HepG2 (cell line): ENCODE results near the gene MT4. TPM values are rescaled to one million over a fixed set of nuclear protein-coding genes. Genes with fewer than 3 reads are reported as not detected.

ENCODE experiments used
- ATAC-seq: fragments of 200-7000 bp; cut with Tn5 transposase; 3 replicates; pipeline ENCODE4 v1.9.1; 2020; ENCODE audit warnings: mild to moderate bottlenecking, moderate library complexity
- BruUV-seq: library from RNA; stranded (reverse); fragments of 400-500 nt; replicated peaks from 2 replicates; lab custom pipeline; 2021; lab: Mats Ljungman, UMichigan
- CTCF ChIA-PET: fragments of 300-600 bp; formaldehyde crosslinking; extraction: SDS; loops from one replicate; lab custom pipeline; 2021; ENCODE audit warnings: low total read pairs, inconsistent platforms, low intra/inter-chr PET ratio; lab: Yijun Ruan, JAX
- POLR2A ChIA-PET: fragments of 350-600 bp; sonication (Branson Sonifier 250); formaldehyde crosslinking; loops from one replicate; lab custom pipeline; 2020; ENCODE audit warnings: antibody characterized with exemption, inconsistent platforms; lab: Yijun Ruan, JAX
- DNase-seq: peaks from one replicate; pipeline ENCODE4 v3.0.0-alpha.2; 2015; ENCODE audit warnings: low spot score
- FAIRE-seq: peaks from 3 replicates; lab custom pipeline; 2011; peaks lifted over from hg19 to GRCh38; lab: Jason Lieb, UNC
- H2AFZ ChIP-seq: one replicate; pipeline ENCODE4 v1.6.1; 2011; ENCODE audit warnings: low read length, inconsistent platforms
- H3K27ac ChIP-seq: fragments of 300-600 bp; 3 replicates; pipeline ENCODE4 v1.8.0; 2011; ENCODE audit warnings: mixed run types, mild to moderate bottlenecking, mixed read lengths, low read length, inconsistent platforms; ENCODE audit not compliant: insufficient read depth; ENCODE audit errors: extremely low read length
- H3K27me3 ChIP-seq, 2 experiments: fragments of 200-600 bp in 1 of 2; 2 replicates in 1 of 2; 3 replicates in 1 of 2; pipeline versions ENCODE4 v1.6.0 to v1.8.0; 2011; ENCODE audit warnings: low read length in 2 of 2, mild to moderate bottlenecking in 2 of 2, moderate library complexity in 2 of 2, inconsistent platforms in 1 of 2; ENCODE audit not compliant: insufficient read depth in 2 of 2, control insufficient read depth in 1 of 2
- H3K36me3 ChIP-seq, 2 experiments: fragments of 200-600 bp in 1 of 2; replicated peaks in 1 of 2; 2 replicates in 1 of 2; 3 replicates in 1 of 2; pipeline versions ENCODE4 v1.5.1 to v1.8.0; 2011; ENCODE audit warnings: low read length in 2 of 2, inconsistent platforms in 1 of 2; ENCODE audit not compliant: insufficient read depth in 2 of 2, control insufficient read depth in 1 of 2
- H3K4me1 ChIP-seq: 2 replicates; pipeline ENCODE4 v1.5.1; 2012; ENCODE audit warnings: low read length, inconsistent platforms; ENCODE audit not compliant: insufficient read depth
- H3K4me2 ChIP-seq: 2 replicates; pipeline ENCODE4 v1.6.0; 2011; ENCODE audit warnings: low read depth, low read length, inconsistent platforms
- H3K4me3 ChIP-seq, 3 experiments: fragments of 200-600 bp in 1 of 3; sonication (generic), shearing (Covaris generic) in 1 of 3; replicated peaks in 1 of 3; 2 replicates each; pipeline ENCODE4 v1.5.1; 2011 to 2016; ENCODE audit warnings: low read length in 3 of 3, inconsistent platforms in 2 of 3, low read depth in 2 of 3, mild to moderate bottlenecking in 2 of 3, control low read depth in 1 of 3, mixed read lengths in 1 of 3; ENCODE audit not compliant: insufficient read depth in 1 of 3
- H3K79me2 ChIP-seq: one replicate; pipeline ENCODE4 v1.6.1; 2011; ENCODE audit warnings: low read length, inconsistent platforms; ENCODE audit not compliant: insufficient read depth
- H3K9ac ChIP-seq: 2 replicates; pipeline ENCODE4 v1.6.0; 2011; ENCODE audit warnings: mild to moderate bottlenecking, low read depth, low read length, inconsistent platforms; ENCODE audit not compliant: insufficient read depth
- H3K9me3 ChIP-seq: 2 replicates; pipeline ENCODE4 v1.5.1; 2012; ENCODE audit warnings: mild to moderate bottlenecking, low read length
- H4K20me1 ChIP-seq: 2 replicates; pipeline ENCODE4 v1.6.0; 2011; ENCODE audit warnings: inconsistent platforms, mild to moderate bottlenecking, low read length, moderate library complexity; ENCODE audit not compliant: insufficient read depth
- ARNTL ChIP-seq: sonication (generic); formaldehyde crosslinking; IDR thresholded peaks from 2 replicates; pipeline ENCODE4 v1.4.0; 2020; ENCODE audit warnings: mild to moderate bottlenecking, missing genetic modification reagents
- DNMT1 ChIP-seq: sonication (generic); formaldehyde crosslinking; IDR thresholded peaks from 2 replicates; pipeline ENCODE4 v1.5.1; 2020; ENCODE audit warnings: mild to moderate bottlenecking, missing genetic modification reagents
- MATR3 ChIP-seq: sonication (generic); formaldehyde crosslinking; IDR thresholded peaks from 2 replicates; pipeline ENCODE4 v1.4.0; 2020; ENCODE audit warnings: missing genetic modification reagents
- NKX3-1 ChIP-seq: sonication (generic); formaldehyde crosslinking; IDR thresholded peaks from 2 replicates; pipeline ENCODE4 v1.5.0; 2020; ENCODE audit warnings: missing genetic modification reagents
- TBX3 ChIP-seq: fragments of 450-650 bp; IDR thresholded peaks from 2 replicates; pipeline ENCODE4 v1.6.1; 2017; ENCODE audit warnings: antibody characterized with exemption, mild to moderate bottlenecking, inconsistent platforms, borderline replicate concordance
- ZNF446 ChIP-seq: sonication (generic); formaldehyde crosslinking; IDR thresholded peaks from 2 replicates; pipeline ENCODE4 v1.5.0; 2020; ENCODE audit warnings: mild to moderate bottlenecking, missing genetic modification reagents
- ZNF558 ChIP-seq: sonication (generic); formaldehyde crosslinking; IDR thresholded peaks from 2 replicates; pipeline ENCODE4 v1.9.0; 2022; ENCODE audit warnings: mild to moderate bottlenecking, missing genetic modification reagents, borderline replicate concordance
- WGBS: methylation state at CpG from one replicate; pipeline ENCODE4 v1.1.6; 2017; ENCODE audit warnings: low lambda C conversion rate; 5-methylcytosine and 5-hydroxymethylcytosine counted together
- in situ Hi-C: cut with HindIII; loops from 2 replicates; pipeline ENCODE4 v1.10.0; 2017; ENCODE audit warnings: low pct_unique_long_range_greater_than_20kb; ENCODE audit not compliant: extremely low pct_ligation_motif_present
- intact Hi-C: fragments of 100-400 bp; cut with micrococcal nuclease; formaldehyde crosslinking; loops from one replicate; pipeline ENCODE4 v1.10.0; 2022; ENCODE audit not compliant: unreplicated experiment
- polyA plus RNA-seq, 8 experiments: library from polyadenylated mRNA; depleted of rRNA in 3 of 8; stranded (reverse) in 7 of 8; unstranded in 1 of 8; fragments of >200 nt; fragmentation: Illumina TruSeq in 4 of 8; extraction: Trizol in 4 of 8; gene quantifications; 2 replicates each; pipeline versions ENCODE4 v1.2.1 to v1.2.3, GENCODE V29; 2011 to 2016; ENCODE audit warnings: low read depth in 4 of 8, missing spikeins in 1 of 8, mixed read lengths in 1 of 8; ENCODE audit not compliant: insufficient read depth in 1 of 8
- total RNA-seq, 5 experiments: library from RNA; depleted of rRNA; stranded (reverse); fragments of >200 nt; fragmentation: Illumina TruSeq; extraction: Trizol; gene quantifications; 2 replicates each; pipeline ENCODE4 v1.2.3, GENCODE V29; 2016; ENCODE audit warnings: low read depth in 1 of 5
- TF ChIP-seq, protein P1 (sequence below): sonication (generic); formaldehyde crosslinking; IDR thresholded peaks from 2 replicates; pipeline ENCODE4 v1.8.1; 2023; ENCODE audit warnings: mild to moderate bottlenecking, moderate library complexity, missing genetic modification reagents

The MT4 gene
- total and polyA plus RNA-seq, 2 of the 13 experiments (the other 11 are each of a cell fraction or from before 2014, with no cell fraction given): not detected

DNA sequence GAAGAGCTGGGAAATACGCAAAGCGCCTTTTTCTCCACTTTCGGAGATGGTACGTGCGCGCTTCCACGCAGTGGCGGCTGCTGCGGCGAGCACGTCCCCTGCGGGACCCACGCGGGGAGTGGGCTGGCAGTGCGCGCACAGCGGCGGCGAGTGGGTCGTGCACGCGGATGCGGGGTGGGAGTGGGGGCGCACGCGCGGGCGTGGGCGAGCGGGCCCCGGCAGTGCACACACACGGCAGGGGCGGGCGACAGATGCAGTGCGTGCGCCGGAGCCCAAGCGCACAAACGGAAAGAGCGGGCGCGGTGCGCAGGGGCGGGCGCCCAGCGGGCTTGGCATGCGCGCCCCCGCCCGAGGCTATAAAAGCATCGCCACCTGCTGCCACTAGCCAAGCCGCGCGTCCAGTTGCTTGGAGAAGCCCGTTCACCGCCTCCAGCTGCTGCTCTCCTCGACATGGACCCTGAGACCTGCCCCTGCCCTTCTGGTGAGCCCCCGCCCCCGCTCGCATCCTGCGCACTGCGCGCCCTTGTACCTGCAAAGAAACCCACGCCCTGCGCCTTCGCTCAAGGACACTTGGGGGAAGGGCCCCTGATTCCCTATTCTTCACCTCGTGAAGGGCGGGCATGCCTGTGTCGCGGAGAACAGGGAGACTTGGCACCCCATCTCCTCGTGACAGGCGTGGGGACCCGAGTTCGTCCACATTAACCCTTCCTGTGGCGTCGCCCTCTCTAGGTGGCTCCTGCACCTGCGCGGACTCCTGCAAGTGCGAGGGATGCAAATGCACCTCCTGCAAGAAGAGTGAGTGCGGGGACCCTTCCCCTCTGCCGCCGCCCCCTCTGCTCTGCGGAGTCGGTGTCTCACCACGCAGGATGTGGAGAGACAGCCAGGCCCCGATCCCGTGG is 24.5 kb downstream of the MT4 start, which contains the start of gene MT3:
MT3 (plus strand) TSS at position 388 of the 899 bp plus-strand sequence; CDS start at position 451, 63 bp downstream.
- H3K27me3 ChIP-seq: peaks cover 6 to 42% of the 10 kb centered on the region in 2 experiments; a peak in 4 of 5 replicates
- H3K79me2 ChIP-seq: no peaks in the 10 kb centered on the region
- ChIA-PET CTCF (no interaction called here), POLR2A (no interaction called here)
- no peak for ATAC-seq
- H3K27ac ChIP-seq: no peak within 1 kb of the TSS
- H3K36me3 ChIP-seq: no peaks in the 10 kb centered on the region
- WGBS: 52% methylated on average over 49 of the region's 87 CpGs
- H3K4me1 ChIP-seq: peaks cover 8% of the 10 kb centered on the region
- in situ Hi-C loops (no loop called here), intact Hi-C loops (no loop called here)
- no peaks in the 10 kb centered on the region for H4K20me1 ChIP-seq
- H3K4me2 ChIP-seq: no peak within 1 kb of the TSS
- H3K4me3 ChIP-seq: no peak within 1 kb of the TSS
- TF ChIP-seq TBX3: no peak
- TF ChIP-seq DNMT1: peak; percentile 46; the same call in 1 of the 2 replicates
- H3K9me3 ChIP-seq: no peaks in the 10 kb centered on the region
- no peak within 1 kb of the TSS for H2AFZ ChIP-seq
- no peak for DNase-seq
- BruUV-seq: no TSS peak
- no peak within 1 kb of the TSS for H3K9ac ChIP-seq
- no peak for FAIRE-seq

GRCh38 chr16:56591377-56592060 is 26.6 kb downstream of the MT4 start:
- Histone ChIP-seq H3K36me3 (no peaks in the 10 kb centered on the region), H3K9ac (no peak overlapping the region), H3K4me2 (no peak overlapping the region; the same call in 1 of the 2 replicates), H3K4me3 (no peak overlapping the region), H4K20me1 (no peaks in the 10 kb centered on the region), H3K27ac (no peak overlapping the region), H2AFZ (no peak overlapping the region), H3K4me1 (peaks cover 8% of the 10 kb centered on the region), H3K9me3 (no peaks in the 10 kb centered on the region), H3K79me2 (no peaks in the 10 kb centered on the region), H3K27me3 (peaks cover 5 to 31% of the 10 kb centered on the region in 2 experiments; a peak in 2 of 5 replicates)
- 34% methylated on average over 4 of the region's 4 CpGs for WGBS
- POLR2A ChIA-PET: no interaction called here
- ATAC-seq (no peak), FAIRE-seq (no peak), DNase-seq (no peak)
- CTCF ChIA-PET: no interaction called here
- in situ Hi-C loops (no loop called here), intact Hi-C loops (no loop called here)
- TF ChIP-seq, protein P1, sequence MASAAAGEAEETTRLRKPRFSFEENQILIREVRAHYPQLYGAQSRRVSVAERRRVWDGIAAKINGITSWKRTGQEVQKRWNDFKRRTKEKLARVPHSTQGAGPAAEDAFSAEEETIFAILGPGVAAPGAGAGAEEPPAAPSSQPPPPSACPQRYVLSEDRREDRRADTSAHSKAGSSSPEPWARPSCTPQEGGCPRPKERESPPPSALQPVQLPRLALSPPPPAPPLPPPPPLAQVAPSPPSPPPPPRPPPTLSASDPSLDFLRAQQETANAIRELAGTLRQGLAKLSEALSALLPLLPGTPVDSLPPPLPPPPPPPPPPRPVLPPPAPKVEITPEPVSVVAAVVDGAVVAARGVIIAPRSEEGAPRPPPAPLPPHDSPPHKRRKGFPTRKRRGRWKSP (CRISPR knock-in tag): no peak
- TF ChIP-seq ZNF446 (CRISPR knock-in tag) (no peak), NKX3-1 (CRISPR knock-in tag) (no peak), ZNF558 (CRISPR knock-in tag) (no peak), MATR3 (no peak), ARNTL (CRISPR knock-in tag) (no peak)
- no TSS peak for BruUV-seq
